Kidney (tissue), 14 donors: Measurements from ENCODE around the gene DBN1. TPM values are rescaled to one million over a fixed set of nuclear protein-coding genes. Genes with fewer than 3 reads are reported as not detected.

Experiments
- DNase-seq, 5 donors: peaks; one replicate each; pipeline ENCODE4 v3.0.0-alpha.2; 2013 to 2020
- FAIRE-seq: peaks from 2 replicates; lab custom pipeline; 2012; peaks lifted over from hg19 to GRCh38; lab: Jason Lieb, UNC
- H3K27ac ChIP-seq, 2 donors: one replicate each; pipeline ENCODE4 v1.7.0; 2013; ENCODE audit warnings: low read depth in 2 of 2, low read length in 2 of 2, inconsistent platforms in 1 of 2
- H3K27me3 ChIP-seq: one replicate; pipeline ENCODE4 v1.7.1; 2013; ENCODE audit warnings: low read length, inconsistent platforms; ENCODE audit not compliant: control insufficient read depth, insufficient read depth
- H3K36me3 ChIP-seq, 3 donors: one replicate each; pipeline versions ENCODE4 v1.7.0 to v1.7.1; 2013; ENCODE audit warnings: low read length in 3 of 3, control low read depth in 1 of 3, inconsistent platforms in 1 of 3; ENCODE audit not compliant: insufficient read depth in 3 of 3, control insufficient read depth in 2 of 3
- H3K4me1 ChIP-seq, 3 donors: one replicate each; pipeline versions ENCODE4 v1.7.0 to v1.7.1; 2013; ENCODE audit warnings: low read length in 3 of 3, inconsistent platforms in 1 of 3, low read depth in 1 of 3; ENCODE audit not compliant: control insufficient read depth in 2 of 3, insufficient read depth in 2 of 3
- H3K4me3 ChIP-seq, 3 donors: one replicate each; pipeline versions ENCODE4 v1.7.0 to v1.8.1; 2013; ENCODE audit warnings: low read length in 3 of 3, control low read depth in 1 of 3, inconsistent platforms in 1 of 3
- H3K9ac ChIP-seq, 3 donors: one replicate each; pipeline versions ENCODE4 v1.7.0 to v1.7.1; 2013; ENCODE audit warnings: low read length in 3 of 3, control low read depth in 1 of 3, inconsistent platforms in 1 of 3
- H3K9me3 ChIP-seq, 3 donors: one replicate each; pipeline versions ENCODE4 v1.7.0 to v1.7.1; 2013; ENCODE audit warnings: low read length in 3 of 3, control low read depth in 1 of 3, inconsistent platforms in 1 of 3; ENCODE audit not compliant: control insufficient read depth in 2 of 3, insufficient read depth in 1 of 3
- intact Hi-C: fragments of 100-400 bp; cut with DNase I; formaldehyde crosslinking; loops from one replicate; pipeline ENCODE4 v1.11.1; 2022
- polyA plus RNA-seq: library from polyadenylated mRNA; stranded (reverse); fragments of 350-450 nt; fragmentation: Illumina TruSeq; extraction: RNeasy Lipid Tissue Mini Kit (QIAGEN cat#74804); gene quantifications from one replicate; pipeline ENCODE4 v1.2.3, GENCODE V29; 2014; ENCODE audit warnings: low read depth, low replicate concordance; ENCODE audit not compliant: insufficient read depth
- total RNA-seq: library from RNA; stranded (reverse); fragmentation: NEBNext Ultra II Directional; extraction: Animal tissue kit (Norgen Biotek cat#: 25700); gene quantifications from one replicate; pipeline ENCODE4 v1.2.1, GENCODE V29; 2021
- TF ChIP-seq, protein P1 (sequence below): IDR thresholded peaks from 3 replicates; pipeline ENCODE4 v1.5.1; 2012; ENCODE audit warnings: mild to moderate bottlenecking, moderate library complexity, borderline replicate concordance; ENCODE audit not compliant: insufficient read depth; ENCODE audit errors: extremely low read depth
- donor health status: control.
- donor health status: control.
- donor health status: control.
- donor health status: control.
- donor health status: control.
- donor health status: DM: yes; HTN: yes; CAD: no.
- donor health status: Normal renal cell carcinoma (clear cell type).

DBN1 gene
- total and polyA plus RNA-seq, 2 donors from 2014 or later: 56.5 to 64.2 TPM

DNA sequence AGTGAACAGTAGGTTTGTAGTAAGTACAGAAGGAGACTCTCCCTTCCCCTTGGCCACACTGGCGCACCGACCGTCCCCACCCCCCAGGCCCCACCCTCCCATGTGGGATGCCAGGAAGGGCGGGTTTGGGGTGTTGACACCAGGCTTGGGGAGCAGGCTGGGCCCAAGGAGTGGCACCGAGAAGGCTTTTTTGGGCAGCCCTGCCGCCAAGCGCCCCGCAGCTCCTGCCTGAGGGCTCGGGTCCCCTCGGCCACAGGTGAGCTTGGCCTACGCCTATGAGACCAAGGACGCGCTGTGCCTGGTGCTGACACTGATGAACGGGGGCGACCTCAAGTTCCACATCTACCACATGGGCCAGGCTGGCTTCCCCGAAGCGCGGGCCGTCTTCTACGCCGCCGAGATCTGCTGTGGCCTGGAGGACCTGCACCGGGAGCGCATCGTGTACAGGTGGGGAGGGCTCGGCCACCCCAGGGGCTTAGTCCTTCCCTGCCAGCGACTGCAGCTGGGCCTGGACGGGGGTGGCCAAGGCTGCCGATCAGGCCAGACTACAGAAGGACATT, 39.7 kb downstream of the DBN1 start:
- TF ChIP-seq, protein P1, sequence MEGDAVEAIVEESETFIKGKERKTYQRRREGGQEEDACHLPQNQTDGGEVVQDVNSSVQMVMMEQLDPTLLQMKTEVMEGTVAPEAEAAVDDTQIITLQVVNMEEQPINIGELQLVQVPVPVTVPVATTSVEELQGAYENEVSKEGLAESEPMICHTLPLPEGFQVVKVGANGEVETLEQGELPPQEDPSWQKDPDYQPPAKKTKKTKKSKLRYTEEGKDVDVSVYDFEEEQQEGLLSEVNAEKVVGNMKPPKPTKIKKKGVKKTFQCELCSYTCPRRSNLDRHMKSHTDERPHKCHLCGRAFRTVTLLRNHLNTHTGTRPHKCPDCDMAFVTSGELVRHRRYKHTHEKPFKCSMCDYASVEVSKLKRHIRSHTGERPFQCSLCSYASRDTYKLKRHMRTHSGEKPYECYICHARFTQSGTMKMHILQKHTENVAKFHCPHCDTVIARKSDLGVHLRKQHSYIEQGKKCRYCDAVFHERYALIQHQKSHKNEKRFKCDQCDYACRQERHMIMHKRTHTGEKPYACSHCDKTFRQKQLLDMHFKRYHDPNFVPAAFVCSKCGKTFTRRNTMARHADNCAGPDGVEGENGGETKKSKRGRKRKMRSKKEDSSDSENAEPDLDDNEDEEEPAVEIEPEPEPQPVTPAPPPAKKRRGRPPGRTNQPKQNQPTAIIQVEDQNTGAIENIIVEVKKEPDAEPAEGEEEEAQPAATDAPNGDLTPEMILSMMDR: no peak
- peaks cover 2 to 13% (median 11%) of the 10 kb centered on the region in 3 donors for H3K36me3 ChIP-seq
- DNase-seq (no peak), FAIRE-seq (no peak)
- intact Hi-C loops: no loop called here
- no peak overlapping the region for H3K4me3 ChIP-seq
- no peak overlapping the region for H3K9ac ChIP-seq
- no peak overlapping the region for H3K27ac ChIP-seq
- no peaks in the 10 kb centered on the region for H3K4me1 ChIP-seq
- H3K27me3 ChIP-seq: no peaks in the 10 kb centered on the region
- H3K9me3 ChIP-seq: no peaks in the 10 kb centered on the region

DNA sequence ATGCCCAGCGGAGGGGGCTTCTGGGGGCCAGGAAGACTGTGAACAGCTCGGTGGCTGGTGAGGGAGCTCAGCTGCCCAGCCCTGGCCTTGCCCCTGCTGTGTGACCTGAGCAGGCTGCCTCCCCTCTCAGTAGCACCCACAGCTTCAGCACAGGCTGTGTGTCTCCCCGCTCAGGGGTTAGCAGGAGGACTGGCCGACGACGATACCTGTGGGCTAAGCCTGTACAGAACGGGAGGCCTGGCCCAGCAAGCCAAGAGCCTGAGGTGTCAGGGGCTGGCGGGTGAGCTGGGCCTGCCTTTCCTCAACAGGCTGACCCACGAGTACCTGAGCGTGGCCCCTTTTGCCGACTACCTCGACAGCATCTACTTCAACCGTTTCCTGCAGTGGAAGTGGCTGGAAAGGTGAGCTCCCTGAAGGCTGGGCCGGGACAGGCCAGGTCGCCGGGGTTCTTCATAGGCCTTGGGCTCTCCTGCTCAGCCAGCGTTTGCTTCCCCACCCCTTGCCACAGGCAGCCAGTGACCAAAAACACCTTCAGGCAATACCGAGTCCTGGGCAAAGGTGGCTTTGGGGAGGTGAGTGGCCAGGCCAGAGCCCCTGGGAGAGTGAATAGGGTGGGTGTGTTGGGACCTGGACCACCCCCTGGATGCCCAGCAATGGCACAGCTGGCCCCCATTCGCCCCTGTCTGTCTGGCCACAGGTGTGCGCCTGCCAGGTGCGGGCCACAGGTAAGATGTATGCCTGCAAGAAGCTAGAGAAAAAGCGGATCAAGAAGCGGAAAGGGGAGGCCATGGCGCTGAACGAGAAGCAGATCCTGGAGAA, 40.4 kb downstream of the DBN1 start:
- peaks cover 0 to 1% (median under 1%) of the 10 kb centered on the region in 3 donors for H3K4me1 ChIP-seq
- H3K27me3 ChIP-seq: no peaks in the 10 kb centered on the region
- peaks cover 2 to 13% (median 11%) of the 10 kb centered on the region in 3 donors for H3K36me3 ChIP-seq
- no peaks in the 10 kb centered on the region for H3K9me3 ChIP-seq
- TF ChIP-seq, protein P1: no peak
- FAIRE-seq (no peak), DNase-seq (no peak)
- H3K4me3 ChIP-seq: no peak overlapping the region
- no peak overlapping the region for H3K9ac ChIP-seq
- H3K27ac ChIP-seq: no peak overlapping the region
- intact Hi-C loops: no loop called here

DNA sequence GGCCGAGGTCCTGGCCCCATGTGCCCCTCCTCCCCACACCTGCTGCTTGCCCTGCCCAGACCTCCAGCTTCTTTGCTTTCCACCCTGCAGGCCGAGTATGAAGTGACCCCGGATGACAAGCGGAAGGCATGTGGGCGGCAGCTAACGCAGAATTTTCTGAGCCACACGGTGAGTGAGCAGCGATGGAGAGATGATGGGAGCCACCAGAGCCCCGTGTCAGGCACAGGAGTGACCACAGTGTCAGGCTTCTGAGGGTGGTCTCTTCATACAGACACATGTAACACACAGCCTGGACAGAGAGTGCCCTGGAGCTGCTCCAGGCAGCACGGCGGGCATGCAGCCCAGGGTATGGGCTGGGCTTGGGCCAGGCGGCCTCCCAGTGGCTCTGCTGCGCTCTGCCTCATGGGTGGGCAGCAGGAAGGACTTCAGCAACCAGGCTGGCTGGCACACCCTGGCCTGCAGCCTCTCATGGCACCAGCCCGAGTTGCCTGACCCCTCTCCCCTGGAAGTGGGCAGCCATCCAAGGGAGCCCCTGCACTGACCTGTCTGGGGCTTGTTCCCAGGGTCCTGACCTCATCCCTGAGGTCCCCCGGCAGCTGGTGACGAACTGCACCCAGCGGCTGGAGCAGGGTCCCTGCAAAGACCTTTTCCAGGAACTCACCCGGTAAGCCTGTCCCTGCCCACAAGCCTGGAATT, 41.1 kb downstream of the DBN1 start:
- H3K9me3 ChIP-seq: no peaks in the 10 kb centered on the region
- no peak overlapping the region for H3K9ac ChIP-seq
- H3K4me3 ChIP-seq: no peak overlapping the region
- H3K4me1 ChIP-seq: peaks cover 3 to 8% (median 8%) of the 10 kb centered on the region in 3 donors
- TF ChIP-seq, protein P1: no peak
- H3K27me3 ChIP-seq: no peaks in the 10 kb centered on the region
- FAIRE-seq (no peak), DNase-seq (no peak)
- no peak overlapping the region for H3K27ac ChIP-seq
- peaks cover 0 to 12% (median 11%) of the 10 kb centered on the region in 3 donors for H3K36me3 ChIP-seq
- intact Hi-C loops: no loop called here
